ENCODE measurements around the gene TMOD1.

DNA sequence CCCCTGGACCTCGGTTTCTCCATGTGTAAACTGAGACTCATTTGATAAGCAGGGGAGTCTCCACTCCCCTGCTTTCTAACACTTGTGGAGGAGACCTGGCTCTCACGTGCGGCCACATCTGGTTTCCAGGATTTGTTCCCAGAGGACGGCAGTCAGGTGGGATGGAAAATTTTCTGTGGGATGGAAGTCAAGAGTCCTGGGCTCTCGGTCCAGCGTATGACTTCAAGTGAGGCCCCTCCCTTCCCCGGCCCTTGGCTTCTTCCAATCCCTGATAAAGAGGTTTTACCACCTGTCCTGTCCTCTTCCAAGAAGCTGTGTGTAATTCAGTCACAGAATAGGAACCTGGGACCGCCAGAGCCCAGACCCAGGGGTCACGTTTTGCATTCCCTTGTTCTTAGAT lies 35.0 kb downstream of the TMOD1 start:
- TF ChIP-seq, protein P1, sequence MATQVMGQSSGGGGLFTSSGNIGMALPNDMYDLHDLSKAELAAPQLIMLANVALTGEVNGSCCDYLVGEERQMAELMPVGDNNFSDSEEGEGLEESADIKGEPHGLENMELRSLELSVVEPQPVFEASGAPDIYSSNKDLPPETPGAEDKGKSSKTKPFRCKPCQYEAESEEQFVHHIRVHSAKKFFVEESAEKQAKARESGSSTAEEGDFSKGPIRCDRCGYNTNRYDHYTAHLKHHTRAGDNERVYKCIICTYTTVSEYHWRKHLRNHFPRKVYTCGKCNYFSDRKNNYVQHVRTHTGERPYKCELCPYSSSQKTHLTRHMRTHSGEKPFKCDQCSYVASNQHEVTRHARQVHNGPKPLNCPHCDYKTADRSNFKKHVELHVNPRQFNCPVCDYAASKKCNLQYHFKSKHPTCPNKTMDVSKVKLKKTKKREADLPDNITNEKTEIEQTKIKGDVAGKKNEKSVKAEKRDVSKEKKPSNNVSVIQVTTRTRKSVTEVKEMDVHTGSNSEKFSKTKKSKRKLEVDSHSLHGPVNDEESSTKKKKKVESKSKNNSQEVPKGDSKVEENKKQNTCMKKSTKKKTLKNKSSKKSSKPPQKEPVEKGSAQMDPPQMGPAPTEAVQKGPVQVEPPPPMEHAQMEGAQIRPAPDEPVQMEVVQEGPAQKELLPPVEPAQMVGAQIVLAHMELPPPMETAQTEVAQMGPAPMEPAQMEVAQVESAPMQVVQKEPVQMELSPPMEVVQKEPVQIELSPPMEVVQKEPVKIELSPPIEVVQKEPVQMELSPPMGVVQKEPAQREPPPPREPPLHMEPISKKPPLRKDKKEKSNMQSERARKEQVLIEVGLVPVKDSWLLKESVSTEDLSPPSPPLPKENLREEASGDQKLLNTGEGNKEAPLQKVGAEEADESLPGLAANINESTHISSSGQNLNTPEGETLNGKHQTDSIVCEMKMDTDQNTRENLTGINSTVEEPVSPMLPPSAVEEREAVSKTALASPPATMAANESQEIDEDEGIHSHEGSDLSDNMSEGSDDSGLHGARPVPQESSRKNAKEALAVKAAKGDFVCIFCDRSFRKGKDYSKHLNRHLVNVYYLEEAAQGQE (IDR thresholded peaks at IDR 0.05; ENCODE audit: insufficient read depth in 1 of 2, low read depth in 2 of 2, low read length in 2 of 2) = no peak
- TF ChIP-seq POLR2AphosphoS5 (IDR thresholded peaks at IDR 0.05; ENCODE audit: low read depth, low read length) (no peak), SIN3A (IDR thresholded peaks at IDR 0.05; ENCODE audit: borderline replicate concordance, insufficient read depth, low read length) (no peak)

All from PFSK-1 (cell line).